Measurements from ENCODE around the gene SOCS1.

GRCh38 chr16:11224894-11225676 lies 30.9 kb downstream of the SOCS1 start:
- TF ChIP-seq, protein P1, sequence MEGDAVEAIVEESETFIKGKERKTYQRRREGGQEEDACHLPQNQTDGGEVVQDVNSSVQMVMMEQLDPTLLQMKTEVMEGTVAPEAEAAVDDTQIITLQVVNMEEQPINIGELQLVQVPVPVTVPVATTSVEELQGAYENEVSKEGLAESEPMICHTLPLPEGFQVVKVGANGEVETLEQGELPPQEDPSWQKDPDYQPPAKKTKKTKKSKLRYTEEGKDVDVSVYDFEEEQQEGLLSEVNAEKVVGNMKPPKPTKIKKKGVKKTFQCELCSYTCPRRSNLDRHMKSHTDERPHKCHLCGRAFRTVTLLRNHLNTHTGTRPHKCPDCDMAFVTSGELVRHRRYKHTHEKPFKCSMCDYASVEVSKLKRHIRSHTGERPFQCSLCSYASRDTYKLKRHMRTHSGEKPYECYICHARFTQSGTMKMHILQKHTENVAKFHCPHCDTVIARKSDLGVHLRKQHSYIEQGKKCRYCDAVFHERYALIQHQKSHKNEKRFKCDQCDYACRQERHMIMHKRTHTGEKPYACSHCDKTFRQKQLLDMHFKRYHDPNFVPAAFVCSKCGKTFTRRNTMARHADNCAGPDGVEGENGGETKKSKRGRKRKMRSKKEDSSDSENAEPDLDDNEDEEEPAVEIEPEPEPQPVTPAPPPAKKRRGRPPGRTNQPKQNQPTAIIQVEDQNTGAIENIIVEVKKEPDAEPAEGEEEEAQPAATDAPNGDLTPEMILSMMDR (IDR thresholded peaks at IDR 0.05; ENCODE audit: insufficient read depth, low read length), result no peak
- TF ChIP-seq, protein P2, sequence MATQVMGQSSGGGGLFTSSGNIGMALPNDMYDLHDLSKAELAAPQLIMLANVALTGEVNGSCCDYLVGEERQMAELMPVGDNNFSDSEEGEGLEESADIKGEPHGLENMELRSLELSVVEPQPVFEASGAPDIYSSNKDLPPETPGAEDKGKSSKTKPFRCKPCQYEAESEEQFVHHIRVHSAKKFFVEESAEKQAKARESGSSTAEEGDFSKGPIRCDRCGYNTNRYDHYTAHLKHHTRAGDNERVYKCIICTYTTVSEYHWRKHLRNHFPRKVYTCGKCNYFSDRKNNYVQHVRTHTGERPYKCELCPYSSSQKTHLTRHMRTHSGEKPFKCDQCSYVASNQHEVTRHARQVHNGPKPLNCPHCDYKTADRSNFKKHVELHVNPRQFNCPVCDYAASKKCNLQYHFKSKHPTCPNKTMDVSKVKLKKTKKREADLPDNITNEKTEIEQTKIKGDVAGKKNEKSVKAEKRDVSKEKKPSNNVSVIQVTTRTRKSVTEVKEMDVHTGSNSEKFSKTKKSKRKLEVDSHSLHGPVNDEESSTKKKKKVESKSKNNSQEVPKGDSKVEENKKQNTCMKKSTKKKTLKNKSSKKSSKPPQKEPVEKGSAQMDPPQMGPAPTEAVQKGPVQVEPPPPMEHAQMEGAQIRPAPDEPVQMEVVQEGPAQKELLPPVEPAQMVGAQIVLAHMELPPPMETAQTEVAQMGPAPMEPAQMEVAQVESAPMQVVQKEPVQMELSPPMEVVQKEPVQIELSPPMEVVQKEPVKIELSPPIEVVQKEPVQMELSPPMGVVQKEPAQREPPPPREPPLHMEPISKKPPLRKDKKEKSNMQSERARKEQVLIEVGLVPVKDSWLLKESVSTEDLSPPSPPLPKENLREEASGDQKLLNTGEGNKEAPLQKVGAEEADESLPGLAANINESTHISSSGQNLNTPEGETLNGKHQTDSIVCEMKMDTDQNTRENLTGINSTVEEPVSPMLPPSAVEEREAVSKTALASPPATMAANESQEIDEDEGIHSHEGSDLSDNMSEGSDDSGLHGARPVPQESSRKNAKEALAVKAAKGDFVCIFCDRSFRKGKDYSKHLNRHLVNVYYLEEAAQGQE (IDR thresholded peaks at IDR 0.05; ENCODE audit: insufficient replicate concordance, low read depth), result no peak
- peak; percentile 45; the same call in 1 of the 2 replicates for TF ChIP-seq POLR2AphosphoS5 (IDR thresholded peaks at IDR 0.05; ENCODE audit: low read depth)
- no peak for TF ChIP-seq GABPA (IDR thresholded peaks at IDR 0.05; ENCODE audit: low read depth)
- TF ChIP-seq SPI1 (IDR thresholded peaks at IDR 0.05; ENCODE audit: borderline replicate concordance, low read depth), result no peak; the same call in 1 of the 2 replicates
